Putamen (tissue), 1 donor: Measurements from ENCODE around the gene USP31.
"Not testable (repeated sequence)": the region's sequence is repeated elsewhere in the genome, so short reads cannot be mapped to it uniquely, and the experiment has no call there.

Experiments
- DNase-seq: peaks from one replicate; pipeline ENCODE4 v3.0.0-alpha.2; 2016; ENCODE audit warnings: low spot score

The USP31 gene

DNA sequence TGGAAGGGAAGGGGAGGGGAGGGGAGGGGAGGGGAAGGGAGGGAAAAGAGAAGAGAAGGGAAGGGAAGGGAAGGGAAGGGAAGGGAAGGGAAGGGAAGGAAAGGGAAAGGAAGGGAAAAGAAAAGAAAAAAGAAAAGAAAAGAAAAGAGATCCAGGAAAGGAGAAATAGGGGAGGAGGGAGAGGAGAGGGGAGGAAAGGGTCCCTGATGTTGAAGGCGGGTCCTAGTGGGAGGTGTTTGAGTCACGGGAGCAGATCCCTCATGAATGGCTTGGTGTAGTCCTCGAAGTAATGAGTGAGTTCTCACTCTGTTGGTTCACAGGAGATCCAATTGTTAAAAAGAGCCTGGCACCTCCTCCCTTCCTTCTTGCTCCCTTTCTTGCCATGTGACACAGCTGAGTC lies 6.9 kb upstream of the USP31 start:
- DNase-seq = no peak

DNA sequence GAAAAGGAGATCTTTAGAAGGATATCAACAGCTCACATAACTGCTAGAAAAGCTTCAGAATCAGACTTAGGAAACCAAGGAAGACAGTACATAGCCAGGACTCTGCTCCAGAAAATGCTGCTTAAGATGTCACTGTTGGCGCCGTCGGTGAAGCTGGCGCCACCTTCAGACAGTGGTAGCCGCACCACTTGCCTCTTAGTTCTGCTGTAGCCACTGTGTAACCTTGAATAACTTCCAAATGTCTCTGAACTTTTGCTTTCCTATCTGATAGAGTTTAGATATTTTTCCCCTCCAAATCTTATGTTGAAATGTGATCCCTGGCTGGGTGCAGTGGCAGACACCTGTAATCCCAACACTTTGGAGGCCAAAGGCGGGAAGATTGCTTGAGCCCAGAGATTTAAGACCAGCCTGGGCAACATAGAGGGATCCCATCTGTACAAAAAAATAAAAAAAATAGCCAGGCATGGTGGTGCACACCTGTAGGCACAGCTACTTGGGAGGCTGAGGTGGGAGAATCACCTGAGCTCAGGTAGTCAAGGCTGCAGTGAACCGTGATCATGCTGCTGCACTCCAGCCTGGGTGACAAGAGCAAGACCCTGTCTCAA lies 6.3 kb upstream of the USP31 start:
- no peak for DNase-seq

DNA sequence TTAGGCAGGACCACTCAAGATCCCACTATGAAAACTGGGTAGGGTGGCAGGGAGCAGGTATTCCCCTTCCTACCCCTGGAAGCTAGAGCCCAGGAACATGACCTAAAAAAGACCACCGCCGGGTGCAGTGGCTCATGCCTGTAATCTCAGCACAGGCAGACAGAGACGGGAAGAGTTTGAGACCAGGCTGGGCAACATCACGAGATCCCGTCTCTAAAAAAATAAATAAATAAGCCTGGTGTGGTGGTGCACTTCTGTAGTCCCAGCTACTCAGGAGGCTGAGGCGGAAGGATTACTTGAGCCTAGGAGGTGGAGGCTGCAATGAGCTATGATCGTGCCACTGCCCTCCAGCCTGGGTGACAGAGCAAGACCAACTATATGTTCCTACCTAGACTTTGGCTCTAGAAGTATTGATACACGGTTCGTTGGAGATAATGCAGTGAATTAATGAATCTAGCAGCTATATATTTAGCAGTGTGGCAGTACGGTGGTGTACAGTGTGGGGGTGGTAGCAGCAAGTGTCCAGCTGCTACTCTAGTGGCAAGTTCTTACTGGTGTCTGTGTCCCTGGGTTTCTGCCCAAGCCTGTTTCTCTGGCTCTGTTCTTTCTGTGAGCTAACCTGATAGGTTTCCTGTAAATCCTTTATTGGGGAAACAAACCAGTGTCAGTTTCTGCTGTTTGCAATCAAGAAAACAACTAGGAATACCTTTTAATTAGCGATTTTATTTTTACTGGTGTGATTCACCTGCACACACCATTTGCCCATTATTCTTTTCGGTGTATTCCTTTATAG lies 3.3 kb upstream of the USP31 start:
- DNase-seq = no peak

DNA sequence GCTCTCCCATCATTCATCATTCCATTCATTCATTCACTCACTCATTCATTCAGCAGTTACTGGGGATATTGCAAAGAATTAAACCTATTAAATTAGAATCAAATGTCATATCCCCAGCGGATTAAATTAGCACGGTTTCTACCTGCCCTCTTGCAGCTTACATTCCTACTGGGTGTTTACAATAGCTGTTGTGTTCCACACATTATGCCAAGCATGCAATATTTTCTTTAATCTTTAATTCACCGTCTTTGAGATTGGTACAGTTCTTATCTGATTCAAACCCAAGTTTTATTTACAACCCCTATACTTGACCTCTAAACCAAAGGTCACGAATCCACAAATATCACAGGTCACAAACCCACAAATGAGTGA lies 727 bp upstream of the USP31 start:
- no peak for DNase-seq

DNA sequence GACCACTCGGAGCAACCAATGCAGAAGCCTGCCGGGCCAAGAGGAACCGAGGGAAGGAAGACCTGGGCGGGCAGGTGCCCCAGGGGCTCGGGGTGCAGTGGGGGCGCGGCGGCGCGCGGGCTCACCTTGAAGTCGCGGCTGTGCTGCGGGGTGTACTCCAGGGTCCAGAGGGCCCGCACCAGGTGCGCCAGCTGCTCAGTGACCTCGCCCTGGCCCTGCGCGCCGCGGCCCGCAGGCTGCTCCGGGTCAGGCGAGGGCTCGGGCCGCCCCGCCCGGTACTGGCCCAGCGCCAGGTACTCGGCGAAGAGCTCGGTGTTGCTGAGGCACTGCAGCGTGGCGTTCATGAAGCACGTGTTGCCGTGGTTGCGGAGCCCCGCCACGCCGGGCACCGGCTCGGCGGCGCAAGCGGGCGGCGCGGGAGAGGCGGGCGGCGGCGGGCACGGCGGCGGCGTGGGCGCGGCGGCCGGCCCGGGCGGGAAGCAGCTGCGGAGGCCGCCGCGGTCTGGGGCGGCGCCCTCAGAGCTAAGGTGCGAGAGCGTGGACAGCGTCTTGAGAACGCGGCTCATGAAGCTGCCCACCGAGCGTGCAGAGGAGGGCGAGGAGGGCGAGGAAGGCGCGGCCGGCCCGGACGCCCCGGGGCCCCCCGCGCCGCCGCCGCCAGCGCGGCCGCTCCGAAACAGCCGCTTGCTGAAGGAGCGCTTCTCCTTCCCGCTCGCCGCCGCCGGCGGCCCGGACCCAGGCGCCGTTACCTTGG lies 562 bp downstream of the USP31 start:
- peak; percentile 58 for DNase-seq

DNA sequence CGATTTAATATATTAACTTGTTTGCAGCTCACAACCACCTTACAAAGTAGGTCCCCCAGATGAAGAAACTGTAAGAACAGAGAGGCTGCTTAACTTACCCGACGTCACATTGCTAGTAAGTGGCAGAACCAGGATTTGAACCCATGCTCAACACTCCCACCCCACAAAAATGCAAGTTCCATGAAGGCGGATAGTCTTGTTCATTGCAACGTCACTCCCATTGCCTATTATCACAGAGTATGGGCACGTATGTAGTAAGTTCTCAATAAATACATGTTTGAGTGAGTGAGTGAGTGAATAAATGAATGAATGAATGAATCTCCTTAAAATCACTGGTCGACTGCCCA lies 1.1 kb downstream of the USP31 start:
- no peak for DNase-seq

DNA sequence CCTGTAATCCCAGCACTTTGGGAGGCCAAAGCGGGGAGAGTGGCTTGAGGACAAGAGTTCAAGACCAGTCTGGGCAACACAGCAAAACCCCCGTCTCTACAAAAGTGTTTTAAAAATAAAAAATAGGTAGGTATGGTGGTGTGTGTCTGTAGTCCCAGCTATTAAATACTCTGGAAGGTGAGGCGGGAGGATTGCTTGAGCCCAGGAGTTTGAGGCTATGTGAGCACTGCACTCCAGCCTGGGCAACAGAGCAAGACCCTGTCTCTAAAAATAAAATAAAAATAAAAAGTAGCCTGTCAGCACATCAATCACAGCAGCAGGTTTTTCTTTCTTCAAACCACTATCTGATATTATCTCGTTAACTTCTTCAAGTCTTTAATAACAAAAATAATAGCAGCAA lies 1.6 kb downstream of the USP31 start:
- DNase-seq = no peak

DNA sequence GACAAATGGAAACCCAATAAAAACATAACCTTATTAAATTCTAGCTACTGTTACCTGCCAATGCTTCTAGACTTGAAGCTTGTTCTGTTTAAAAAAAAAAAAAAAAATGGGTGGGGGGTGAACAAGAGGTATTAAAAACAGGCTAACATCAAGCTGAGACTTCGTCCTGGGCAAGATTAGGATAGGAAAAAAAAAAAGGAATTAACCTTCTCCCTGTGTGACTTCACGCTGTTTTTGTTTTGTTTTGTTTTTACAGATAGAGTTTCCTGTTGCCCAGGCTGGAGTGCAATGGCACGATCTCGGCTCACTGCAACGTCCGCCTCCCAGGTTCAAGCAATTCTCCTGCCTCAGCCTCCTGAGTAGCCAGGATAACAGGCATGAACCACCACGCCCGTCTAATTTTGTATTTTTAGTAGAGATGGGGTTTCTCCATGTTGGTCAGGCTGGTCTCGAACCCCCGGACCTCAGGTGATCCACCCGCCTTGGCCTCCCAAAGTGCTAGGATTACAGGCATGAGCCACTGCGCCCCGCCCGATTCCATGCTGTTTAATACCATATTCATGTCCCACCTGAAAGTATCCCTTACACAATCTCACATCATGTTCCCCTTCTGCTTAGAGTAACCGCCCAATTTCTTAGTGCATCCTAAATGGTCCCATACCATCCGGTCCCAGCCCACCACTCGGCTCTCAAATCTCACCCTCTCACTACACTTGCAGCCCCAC lies 2.2 kb downstream of the USP31 start:
- DNase-seq = no peak

DNA sequence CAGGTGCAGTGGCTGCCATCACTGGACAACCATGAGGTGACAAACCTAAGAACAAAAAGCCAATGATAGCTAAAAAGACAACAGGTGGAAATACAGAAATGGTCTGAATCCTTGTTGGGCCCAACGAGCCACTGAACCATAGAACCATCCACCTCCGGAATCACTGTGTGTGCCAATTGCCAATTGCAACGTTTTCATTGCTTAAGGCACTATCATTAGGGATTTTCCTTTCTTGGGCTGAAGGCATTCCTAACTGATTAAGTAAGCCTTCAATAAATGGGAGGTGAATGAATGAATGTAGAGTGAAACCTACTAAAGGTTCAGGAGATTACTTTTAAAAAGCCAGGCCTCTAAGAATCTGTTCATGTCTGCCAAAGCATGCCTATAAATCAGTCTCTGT lies 3.6 kb downstream of the USP31 start:
- DNase-seq = no peak

DNA sequence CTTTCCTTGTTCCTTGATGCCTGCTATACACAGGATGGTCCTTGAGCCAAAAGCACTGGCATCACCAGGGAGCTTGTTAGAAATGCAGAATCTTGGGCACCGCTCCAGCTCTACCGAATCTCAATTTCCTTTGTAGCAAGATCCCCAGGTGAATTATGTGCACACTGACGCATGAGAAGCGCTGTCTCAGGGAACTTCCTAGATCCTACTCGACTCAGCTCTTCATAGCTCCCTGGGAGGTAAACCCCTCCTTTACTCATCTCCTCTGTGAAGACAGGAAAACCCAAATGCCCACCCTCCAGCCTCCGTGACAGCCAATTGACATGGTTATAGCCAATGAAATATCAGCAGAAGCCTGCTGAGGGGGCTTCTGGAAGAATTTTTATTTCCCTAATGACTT lies 4.1 kb downstream of the USP31 start:
- DNase-seq = no peak

DNA sequence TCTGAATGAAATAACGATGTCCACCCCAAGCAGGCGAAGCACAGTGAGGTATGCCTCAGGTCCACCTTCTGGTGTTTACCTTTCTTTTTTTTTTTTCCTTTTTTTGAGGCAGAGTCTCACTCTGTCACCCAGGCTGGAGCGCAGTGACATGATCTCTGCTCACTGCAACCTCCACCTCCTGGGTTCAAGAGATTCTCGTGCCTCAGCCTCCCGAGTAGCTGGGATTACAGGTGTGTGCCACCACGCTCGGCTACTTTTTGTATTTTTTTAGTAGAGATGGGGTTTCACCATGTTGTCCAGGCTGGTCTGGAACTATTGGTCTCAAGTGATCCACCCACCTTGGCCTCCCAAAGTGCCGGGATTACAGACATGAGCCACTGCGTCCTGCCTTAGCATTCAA lies 4.9 kb downstream of the USP31 start:
- not testable (repeated sequence) for DNase-seq

DNA sequence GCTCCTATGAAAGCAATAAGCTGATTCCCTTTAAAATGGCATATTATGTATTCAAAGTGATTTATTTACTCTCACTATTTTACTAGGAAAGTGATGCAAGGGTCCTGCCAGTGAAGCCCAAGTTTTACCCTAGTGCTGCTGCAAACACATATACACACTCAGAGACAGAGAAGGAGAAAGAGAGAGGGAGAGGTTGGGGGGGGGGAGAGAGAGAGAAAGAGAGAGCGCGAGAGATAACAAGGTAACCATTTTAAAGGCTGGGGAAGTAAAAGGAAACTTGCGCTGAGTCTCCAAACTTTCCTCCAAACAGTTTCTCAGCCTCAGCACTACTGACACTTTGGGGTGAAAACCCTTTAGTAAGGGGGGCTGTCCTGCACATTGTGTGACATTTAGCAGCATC lies 5.9 kb downstream of the USP31 start:
- DNase-seq = no peak

DNA sequence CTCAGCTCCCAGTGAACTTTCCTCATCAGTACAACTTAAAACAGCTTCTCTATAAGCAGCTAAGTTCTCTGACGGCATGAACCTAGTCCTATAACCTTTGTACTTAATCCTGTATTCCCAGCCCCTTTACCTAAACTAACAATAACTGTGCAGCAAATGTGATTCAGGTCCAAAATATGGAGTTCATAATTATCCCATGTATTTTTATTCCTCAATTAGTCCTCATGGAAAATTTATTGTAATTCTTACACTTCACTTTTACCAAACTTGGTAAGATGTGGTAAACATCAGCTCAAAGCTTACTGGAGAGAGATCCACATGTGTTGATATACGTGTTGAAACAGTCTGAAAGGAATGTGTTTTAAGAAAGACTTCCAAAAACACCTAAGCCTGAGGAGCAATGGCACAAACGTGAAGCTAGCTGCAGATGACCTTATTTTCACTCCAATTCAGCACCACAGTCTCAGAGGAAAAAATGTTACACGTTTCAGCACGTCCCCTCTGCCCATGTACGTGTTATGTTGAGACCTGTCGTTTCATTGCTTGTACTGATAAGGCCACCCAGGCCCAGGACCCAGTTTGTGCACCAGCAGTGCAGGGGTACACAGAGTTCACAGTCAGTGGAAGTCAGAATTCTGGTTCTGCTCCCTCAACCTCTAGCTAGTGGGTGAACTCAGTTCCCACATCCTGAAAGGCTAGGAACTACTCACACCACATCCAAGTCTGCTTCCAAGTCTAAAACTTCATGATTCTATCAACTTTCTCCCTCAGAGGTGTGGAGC lies 7.1 kb downstream of the USP31 start:
- no peak for DNase-seq

DNA sequence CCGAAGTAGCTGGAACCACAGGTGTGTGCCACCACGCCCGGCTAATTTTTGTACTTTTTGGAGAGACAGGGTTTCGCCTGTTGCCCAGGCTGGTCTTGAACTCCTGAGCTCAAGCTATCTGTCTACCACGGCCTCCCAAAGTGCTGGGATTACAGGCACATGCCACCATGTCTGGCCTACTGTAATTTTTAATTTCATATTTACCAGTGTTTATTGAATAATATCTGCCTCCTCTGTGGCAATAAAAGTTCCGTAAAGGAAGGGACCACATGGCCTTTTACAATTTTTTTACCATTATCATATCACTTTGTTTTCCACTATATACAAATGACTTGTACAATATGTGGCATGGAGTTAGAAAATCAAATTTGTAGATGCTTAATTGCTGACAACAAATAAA lies 7.8 kb downstream of the USP31 start:
- no peak for DNase-seq

DNA sequence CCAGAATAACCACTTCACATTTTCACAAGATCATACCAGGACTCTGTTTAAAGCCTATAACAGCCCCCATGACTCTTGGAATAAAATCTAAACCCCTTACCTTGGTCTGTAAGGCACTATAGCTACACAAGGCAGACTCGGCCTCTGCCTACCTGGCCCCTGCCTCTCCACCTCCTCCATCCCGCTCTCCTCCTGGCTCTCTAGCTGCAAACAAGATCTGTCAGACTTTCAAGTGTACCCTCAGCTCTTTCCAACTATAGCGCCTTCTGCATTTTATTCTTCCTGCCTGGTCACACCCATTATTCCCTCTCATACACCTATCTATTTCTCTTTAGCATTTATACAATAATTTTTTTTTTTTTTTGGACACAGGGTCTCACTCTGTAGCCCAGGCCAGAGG lies 8.2 kb downstream of the USP31 start:
- DNase-seq = no peak

DNA sequence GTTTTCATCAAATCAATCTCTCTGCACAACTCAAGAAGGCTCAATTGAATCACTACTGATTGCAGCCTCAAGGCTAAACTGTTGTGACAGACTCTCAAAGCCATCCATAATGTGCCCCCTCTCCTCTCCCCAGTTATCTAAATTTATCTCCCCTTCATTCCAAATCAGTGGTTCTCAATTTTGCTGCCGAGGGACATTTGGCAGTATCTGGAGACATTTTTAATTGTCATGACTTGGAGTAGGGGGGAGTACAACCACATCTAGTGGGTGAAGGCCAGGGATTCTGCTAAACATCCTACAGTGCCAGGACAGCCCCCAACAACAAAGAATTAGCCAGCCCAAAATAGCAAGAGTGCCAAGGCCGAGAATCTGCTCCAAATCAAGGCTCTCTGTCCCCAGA lies 9.1 kb downstream of the USP31 start:
- no peak for DNase-seq

DNA sequence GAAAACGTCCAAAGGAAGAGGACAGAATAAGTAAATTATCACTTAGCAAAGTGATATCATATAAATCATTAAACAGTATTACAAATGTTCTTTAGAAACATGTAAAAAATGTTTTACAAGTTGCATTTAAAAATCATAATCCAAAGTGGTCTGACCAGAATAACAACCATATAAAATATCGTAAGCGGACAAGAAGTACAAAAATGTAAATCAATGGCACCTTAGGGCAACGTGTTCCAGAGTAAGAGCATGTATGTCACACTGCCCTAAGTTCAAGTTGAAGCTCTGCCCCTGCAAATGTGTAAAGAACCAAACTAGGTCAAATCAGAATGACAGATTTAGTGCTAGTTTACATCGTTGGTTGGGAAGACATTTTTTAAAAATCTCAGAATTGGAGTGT lies 11.4 kb downstream of the USP31 start:
- DNase-seq = no peak

DNA sequence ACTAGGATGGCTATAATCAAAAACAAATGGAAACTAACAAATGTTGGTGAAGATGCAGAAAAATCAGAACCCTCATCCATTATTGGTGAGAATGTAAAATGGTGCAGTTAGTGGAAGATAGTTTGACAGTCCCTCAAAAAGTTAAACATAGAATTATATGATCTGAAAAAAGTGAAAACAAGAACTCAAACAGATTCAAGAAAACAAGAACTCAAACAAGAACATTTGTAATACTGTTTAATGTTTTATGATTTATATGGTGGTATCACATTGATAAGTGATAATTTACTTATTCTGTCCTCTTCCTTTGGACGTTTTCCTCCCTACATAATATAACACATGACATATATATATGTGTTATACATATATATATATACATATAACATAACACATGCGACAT lies 12.0 kb downstream of the USP31 start:
- DNase-seq = no peak

DNA sequence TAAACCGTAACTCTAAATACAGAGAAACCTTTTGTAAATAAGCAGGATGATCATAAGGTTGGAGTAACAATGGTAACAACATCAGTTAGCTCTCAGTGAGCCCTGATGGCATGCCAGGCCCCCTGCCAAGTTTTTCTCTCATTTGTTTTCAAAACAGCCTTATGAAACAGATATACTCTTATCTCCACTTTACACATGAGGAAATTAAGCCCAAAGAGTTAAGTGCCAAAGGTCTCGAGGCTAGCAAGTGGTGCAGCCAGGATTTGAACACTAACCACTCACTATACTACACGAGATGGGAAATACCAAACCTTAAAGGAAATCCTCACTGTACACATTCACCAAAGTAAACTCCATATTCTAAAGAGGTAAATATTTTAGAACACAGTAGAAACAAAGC lies 15.0 kb downstream of the USP31 start:
- no peak for DNase-seq

DNA sequence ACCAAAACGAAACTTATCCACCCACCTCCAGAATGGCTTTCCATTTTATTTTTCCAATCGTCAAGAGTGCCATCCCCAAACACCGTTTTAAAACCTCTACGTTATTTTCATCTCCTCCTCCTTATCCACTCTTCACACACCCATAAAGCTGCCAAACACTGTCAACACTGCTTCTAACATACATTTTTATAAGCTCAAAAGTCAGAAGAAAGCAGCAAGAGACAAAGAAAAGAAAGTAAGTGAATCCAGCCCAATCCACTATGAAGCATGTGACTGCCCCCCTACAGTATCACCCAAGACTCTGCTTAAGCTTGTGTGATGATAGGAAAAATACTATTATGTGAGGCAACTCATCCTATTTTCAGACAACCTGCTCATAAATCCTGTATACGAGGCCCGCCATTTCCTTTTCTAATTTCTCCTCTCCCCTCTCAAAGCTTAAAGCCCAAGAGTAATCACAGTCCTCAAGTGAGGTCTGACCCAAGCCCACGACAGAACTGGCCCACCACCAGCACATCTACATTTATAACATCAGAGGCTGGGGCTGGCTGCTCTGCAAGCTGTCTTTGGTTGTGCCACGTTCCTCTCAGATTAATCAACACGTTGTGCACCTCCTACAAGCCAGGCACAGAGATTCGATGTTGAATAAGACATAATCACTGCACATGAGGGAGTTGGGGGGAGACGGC lies 16.3 kb downstream of the USP31 start:
- peak; percentile 50 for DNase-seq

DNA sequence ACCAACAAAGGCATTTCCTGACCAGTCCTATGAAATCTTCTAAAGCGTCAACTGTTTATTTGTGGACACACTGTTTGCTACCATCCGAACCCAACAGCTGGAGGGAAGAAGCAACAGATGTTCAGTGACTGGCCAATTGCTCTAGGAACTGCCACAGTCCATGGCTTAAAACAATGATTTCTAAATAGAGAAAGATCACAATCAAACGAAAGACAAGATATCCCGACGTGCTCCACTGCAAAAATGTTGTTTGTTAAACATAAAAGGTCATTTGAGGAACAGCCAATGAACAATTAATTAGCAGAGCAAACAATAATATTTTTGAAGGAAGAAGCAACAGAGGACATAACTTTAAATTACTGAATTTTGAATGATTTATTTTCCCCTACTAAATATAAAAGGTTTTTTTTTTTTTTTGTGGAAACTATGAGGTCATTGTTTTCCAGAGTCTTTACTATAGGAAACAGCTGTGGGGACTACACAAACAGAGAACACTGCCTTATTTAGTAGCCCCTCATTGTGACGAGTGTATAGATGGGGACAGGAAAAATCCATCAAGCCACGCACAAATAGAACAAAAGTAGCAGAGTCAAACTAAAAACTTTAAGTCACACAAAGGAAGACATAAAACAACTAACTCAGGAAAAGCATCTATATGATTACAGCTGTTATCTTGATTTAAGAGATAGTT lies 17.2 kb downstream of the USP31 start:
- DNase-seq = peak; percentile 81
